Bronchial epithelial cell (primary cell): ENCODE results near the gene CHST12. TPM values are rescaled to one million over a fixed set of nuclear protein-coding genes. Genes with fewer than 3 reads are reported as not detected.

Experiments used
- DNase-seq: peaks from one replicate; pipeline ENCODE4 v3.0.0-alpha.2; 2010; ENCODE audit warnings: low read depth
- FAIRE-seq: peaks from 2 replicates; lab custom pipeline; 2011; peaks lifted over from hg19 to GRCh38; lab: Jason Lieb, UNC
- H3K27me3 ChIP-seq: 2 replicates; pipeline ENCODE4 v1.5.1; 2011; ENCODE audit warnings: low read length; ENCODE audit not compliant: control insufficient read depth, insufficient read depth
- H3K36me3 ChIP-seq: 2 replicates; pipeline ENCODE4 v1.5.1; 2011; ENCODE audit warnings: low read length; ENCODE audit not compliant: control insufficient read depth, insufficient read depth
- H3K4me3 ChIP-seq: 2 replicates; pipeline ENCODE4 v1.5.1; 2011; ENCODE audit warnings: mild to moderate bottlenecking, low read depth, low read length, control low read depth
- total RNA-seq: library from RNA; depleted of rRNA; stranded (reverse); fragments of >200 nt; gene quantifications from 2 replicates; pipeline ENCODE4 v1.2.1, GENCODE V29; 2014
- TF ChIP-seq, protein P1 (sequence below): IDR thresholded peaks from 2 replicates; pipeline ENCODE4 v1.5.1; 2011; ENCODE audit warnings: mild to moderate bottlenecking, moderate library complexity, low read length, control low read depth, inconsistent platforms; ENCODE audit not compliant: insufficient read depth, severe bottlenecking

Gene CHST12
- total RNA-seq = 0.51 and 0.79 TPM in 2 replicates

DNA sequence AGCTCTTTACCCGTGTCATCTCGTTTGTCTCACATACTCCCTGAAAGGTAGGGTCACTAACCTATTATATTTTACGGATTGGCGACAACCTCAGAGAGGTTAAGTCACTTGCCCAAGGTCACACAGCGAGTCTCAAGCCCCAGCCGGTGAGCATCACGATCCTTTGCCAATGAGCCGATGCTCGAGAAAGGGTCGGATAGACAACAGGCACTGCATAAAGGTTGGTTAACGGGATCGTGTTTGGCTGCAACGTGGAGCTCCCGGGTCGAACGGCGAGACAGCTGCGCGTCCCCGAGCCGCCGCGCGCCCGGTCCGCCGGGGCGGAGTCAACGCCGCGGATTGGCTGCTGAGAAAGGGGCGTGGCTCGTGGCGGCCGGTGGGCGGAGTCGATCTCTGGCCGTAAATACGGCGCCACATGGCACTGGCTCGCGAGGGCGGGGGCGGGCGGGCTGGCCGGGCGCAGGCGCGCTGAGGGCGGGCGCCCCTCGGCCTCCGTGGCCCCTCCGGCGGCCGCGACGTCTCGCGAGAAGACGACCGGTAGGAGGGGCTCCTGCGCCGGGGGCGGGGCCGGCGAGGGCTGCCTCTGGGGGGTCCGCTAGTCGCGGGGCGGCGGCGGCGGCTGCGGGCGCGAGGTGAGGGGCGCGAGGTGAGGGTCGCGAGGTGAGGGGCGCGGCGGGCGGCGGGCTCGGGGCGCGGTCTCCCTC is at the start of gene CHST12:
CHST12 (plus strand) TSS at position 598 of the 704 bp plus-strand sequence. CDS start 29,029 bp downstream, outside the sequence.
- H3K27me3 ChIP-seq = no peaks in the 10 kb centered on the region
- peak within 1 kb of the TSS; percentile 54 for H3K4me3 ChIP-seq
- TF ChIP-seq, protein P1, sequence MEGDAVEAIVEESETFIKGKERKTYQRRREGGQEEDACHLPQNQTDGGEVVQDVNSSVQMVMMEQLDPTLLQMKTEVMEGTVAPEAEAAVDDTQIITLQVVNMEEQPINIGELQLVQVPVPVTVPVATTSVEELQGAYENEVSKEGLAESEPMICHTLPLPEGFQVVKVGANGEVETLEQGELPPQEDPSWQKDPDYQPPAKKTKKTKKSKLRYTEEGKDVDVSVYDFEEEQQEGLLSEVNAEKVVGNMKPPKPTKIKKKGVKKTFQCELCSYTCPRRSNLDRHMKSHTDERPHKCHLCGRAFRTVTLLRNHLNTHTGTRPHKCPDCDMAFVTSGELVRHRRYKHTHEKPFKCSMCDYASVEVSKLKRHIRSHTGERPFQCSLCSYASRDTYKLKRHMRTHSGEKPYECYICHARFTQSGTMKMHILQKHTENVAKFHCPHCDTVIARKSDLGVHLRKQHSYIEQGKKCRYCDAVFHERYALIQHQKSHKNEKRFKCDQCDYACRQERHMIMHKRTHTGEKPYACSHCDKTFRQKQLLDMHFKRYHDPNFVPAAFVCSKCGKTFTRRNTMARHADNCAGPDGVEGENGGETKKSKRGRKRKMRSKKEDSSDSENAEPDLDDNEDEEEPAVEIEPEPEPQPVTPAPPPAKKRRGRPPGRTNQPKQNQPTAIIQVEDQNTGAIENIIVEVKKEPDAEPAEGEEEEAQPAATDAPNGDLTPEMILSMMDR = no peak
- DNase-seq = peak; percentile 74
- no peak for FAIRE-seq
- H3K36me3 ChIP-seq = no peaks in the 10 kb centered on the region

DNA sequence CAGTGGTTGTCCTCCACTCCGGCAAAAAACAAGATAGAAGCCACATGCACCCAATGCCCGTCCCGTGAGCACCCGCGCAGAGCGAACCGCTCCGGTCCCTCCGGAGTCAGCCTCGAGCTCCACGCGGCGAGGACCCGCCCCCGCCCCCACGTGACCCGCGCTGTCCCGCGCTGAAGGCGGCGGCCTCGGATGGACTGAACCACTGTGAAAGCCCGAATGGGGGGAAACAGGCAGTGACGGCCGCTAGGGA is 49.5 kb upstream of the CHST12 start:
- peak overlapping the region; percentile 94 for H3K4me3 ChIP-seq
- H3K36me3 ChIP-seq = peaks cover 1% of the 10 kb centered on the region
- TF ChIP-seq, protein P1 = no peak
- H3K27me3 ChIP-seq = no peaks in the 10 kb centered on the region
- FAIRE-seq (no peak), DNase-seq (peak; percentile 64)

DNA sequence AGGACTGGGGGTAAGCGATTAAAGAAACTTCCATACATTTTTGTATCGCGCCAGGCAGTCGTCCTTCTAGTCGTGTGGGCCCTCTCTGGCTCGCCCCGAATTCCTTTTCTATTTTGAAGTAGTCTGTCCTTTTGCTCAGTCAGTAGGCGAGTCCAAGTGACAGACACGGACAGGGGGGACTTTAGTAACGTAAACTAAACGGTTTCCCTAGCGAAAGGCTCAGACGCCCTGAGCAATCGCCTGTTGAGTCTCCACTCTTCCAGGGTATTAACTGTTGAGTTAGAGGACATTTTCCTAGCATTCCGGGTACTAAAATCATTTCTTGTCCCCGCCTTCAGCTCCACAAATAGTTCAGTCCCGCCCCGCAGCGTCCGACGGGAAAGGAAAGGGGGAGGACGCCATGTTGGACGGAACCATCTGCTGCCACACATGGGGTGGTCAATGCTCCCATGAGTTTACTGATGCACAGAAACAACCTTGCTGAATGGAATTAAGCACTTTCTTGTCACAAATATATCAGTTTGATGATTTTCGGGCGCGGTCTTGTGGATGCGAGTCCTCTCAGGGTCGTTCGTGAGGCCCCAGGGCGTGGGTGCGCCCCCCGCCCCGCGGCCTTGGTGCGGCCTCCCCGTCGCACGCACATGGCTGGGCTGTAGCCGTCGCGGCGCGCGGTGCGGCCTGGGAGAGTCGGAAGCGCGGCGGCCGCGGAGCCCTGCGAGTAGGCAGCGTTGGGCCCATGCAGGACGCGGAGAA is 49.0 kb upstream of the CHST12 start, which contains the start of gene EIF3B:
EIF3B (plus strand) TSS at position 642 of the 753 bp plus-strand sequence; CDS start at position 737, 95 bp downstream.
- Histone ChIP-seq H3K36me3 (peaks cover 4% of the 10 kb centered on the region), H3K4me3 (peak within 1 kb of the TSS; percentile 94), H3K27me3 (no peaks in the 10 kb centered on the region)
- DNase-seq (peak; percentile 75), FAIRE-seq (no peak)
- TF ChIP-seq, protein P1 = no peak

DNA sequence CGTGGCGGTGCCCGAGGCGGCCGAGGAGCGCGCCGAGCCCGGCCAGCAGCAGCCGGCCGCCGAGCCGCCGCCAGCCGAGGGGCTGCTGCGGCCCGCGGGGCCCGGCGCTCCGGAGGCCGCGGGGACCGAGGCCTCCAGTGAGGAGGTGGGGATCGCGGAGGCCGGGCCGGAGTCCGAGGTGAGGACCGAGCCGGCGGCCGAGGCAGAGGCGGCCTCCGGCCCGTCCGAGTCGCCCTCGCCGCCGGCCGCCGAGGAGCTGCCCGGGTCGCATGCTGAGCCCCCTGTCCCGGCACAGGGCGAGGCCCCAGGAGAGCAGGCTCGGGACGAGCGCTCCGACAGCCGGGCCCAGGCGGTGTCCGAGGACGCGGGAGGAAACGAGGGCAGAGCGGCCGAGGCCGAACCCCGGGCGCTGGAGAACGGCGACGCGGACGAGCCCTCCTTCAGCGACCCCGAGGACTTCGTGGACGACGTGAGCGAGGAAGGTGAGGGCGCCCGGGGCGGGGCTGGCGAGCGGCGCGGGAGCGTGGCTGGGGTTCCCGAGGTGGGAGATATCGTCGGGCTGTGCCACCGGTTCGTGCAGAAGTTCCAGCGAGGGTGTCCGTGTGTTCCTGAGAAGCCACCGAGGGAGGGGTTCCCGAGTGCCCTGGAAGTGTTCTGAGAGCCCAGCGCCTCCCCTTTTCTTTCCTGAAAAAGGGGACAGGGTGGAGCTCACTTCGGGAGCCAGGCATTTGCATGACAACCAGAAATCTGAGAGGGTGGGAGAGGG is 48.3 kb upstream of the CHST12 start:
- DNase-seq (no peak), FAIRE-seq (no peak)
- H3K27me3 ChIP-seq = no peaks in the 10 kb centered on the region
- TF ChIP-seq, protein P1 = no peak
- peak overlapping the region; percentile 94 for H3K4me3 ChIP-seq
- peaks cover 6% of the 10 kb centered on the region for H3K36me3 ChIP-seq

DNA sequence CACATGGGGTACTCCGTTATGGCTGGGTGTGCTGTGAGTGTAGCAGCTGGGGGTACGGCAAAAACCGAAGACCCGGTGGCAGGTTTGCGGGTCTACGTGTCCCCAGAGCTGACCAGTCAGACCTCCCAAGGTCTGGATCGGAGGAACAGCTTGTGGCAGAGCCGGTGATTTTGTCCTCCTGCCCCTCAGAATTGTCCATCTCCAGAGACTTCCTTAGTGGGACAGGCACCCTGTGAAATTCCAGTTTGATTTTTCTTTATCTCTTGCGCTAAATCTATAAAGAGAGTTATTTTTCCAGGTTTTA is 47.8 kb upstream of the CHST12 start:
- Histone ChIP-seq H3K36me3 (peaks cover 6% of the 10 kb centered on the region), H3K27me3 (no peaks in the 10 kb centered on the region), H3K4me3 (peak overlapping the region; percentile 94)
- FAIRE-seq (no peak), DNase-seq (no peak)
- TF ChIP-seq, protein P1 = no peak
